Thoracic aorta (tissue), 2 donors: ENCODE data around the gene BCR. TPM values are rescaled to one million over a fixed set of nuclear protein-coding genes. Genes with fewer than 3 reads are reported as not detected.
"Not testable (repeated sequence)": the region's sequence is repeated elsewhere in the genome, so short reads cannot be mapped to it uniquely, and the experiment has no call there.

ENCODE experiments used
- ATAC-seq: fragments of 150-250 bp; one replicate; pipeline ENCODE4 v1.8.0; 2017; ENCODE audit warnings: low read depth; ENCODE audit not compliant: insufficient number of reproducible peaks, low FRiP score
- DNase-seq: peaks from one replicate; pipeline ENCODE4 v3.0.0-alpha.2; 2020; ENCODE audit warnings: low spot score
- H3K27ac ChIP-seq, 2 donors: fragments of 200-600 bp; sonication (generic); 1 replicate in 1 of 2; 2 replicates in 1 of 2; pipeline ENCODE4 v1.5.1; 2016; ENCODE audit warnings: mild to moderate bottlenecking in 2 of 2, moderate library complexity in 2 of 2
- H3K27me3 ChIP-seq: fragments of 200-600 bp; sonication (generic); replicated peaks from 2 replicates; pipeline ENCODE4 v1.6.0; 2016; ENCODE audit warnings: mild to moderate bottlenecking; ENCODE audit not compliant: insufficient read depth
- H3K36me3 ChIP-seq: fragments of 200-600 bp; sonication (generic); one replicate; pipeline ENCODE4 v1.5.1; 2016
- H3K4me1 ChIP-seq, 2 donors: fragments of 200-600 bp; sonication (generic); 1 replicate in 1 of 2; 2 replicates in 1 of 2; pipeline versions ENCODE4 v1.5.1 to v1.6.0; 2016; ENCODE audit warnings: low read depth in 2 of 2, mild to moderate bottlenecking in 1 of 2; ENCODE audit not compliant: control insufficient read depth in 1 of 2
- H3K4me3 ChIP-seq: fragments of 200-600 bp; sonication (generic); 2 replicates; pipeline ENCODE4 v1.5.1; 2016; ENCODE audit warnings: mild to moderate bottlenecking
- H3K9me3 ChIP-seq: fragments of 200-600 bp; sonication (generic); 2 replicates; pipeline ENCODE4 v1.5.1; 2016
- total RNA-seq, 2 donors: library from RNA; depleted of rRNA; stranded (reverse); fragments of >200 nt; gene quantifications; one replicate each; pipeline versions ENCODE4 v1.1.0 to v1.2.3, GENCODE V29; 2016
- TF ChIP-seq, protein P1 (sequence below): fragments of 200-600 bp; sonication (generic); IDR thresholded peaks from one replicate; pipeline ENCODE4 v1.5.1; 2019; ENCODE audit warnings: antibody characterized with exemption

Gene BCR
- total RNA-seq, 2 donors from 2014 or later = 73.2 to 232 TPM

DNA sequence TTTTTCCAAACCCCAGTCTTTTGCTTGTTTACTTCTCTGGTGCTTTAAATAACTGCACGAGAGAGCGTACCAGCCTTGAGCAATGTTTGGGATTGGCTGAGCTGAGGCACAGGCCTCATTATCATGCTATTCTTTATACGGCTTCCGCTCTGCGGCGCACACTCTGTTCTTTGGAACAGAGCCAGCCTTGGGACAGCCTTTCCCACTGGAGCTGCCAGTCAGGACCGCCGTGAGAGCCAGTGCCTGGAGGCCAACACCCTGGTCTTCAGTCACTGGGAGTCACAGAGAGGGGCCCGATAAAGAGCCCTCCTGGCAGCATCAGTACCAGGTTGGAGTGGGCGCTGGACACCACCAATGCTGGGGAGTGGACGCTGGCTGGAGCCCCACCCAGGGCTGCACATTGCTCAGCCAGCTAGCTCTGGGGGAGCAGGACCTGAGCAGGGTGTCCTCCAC, 125.6 kb downstream of the BCR start:
- H3K27ac ChIP-seq = peak overlapping the region; percentile 82 to 91
- H3K27me3 ChIP-seq = no peaks in the 10 kb centered on the region
- TF ChIP-seq, protein P1, sequence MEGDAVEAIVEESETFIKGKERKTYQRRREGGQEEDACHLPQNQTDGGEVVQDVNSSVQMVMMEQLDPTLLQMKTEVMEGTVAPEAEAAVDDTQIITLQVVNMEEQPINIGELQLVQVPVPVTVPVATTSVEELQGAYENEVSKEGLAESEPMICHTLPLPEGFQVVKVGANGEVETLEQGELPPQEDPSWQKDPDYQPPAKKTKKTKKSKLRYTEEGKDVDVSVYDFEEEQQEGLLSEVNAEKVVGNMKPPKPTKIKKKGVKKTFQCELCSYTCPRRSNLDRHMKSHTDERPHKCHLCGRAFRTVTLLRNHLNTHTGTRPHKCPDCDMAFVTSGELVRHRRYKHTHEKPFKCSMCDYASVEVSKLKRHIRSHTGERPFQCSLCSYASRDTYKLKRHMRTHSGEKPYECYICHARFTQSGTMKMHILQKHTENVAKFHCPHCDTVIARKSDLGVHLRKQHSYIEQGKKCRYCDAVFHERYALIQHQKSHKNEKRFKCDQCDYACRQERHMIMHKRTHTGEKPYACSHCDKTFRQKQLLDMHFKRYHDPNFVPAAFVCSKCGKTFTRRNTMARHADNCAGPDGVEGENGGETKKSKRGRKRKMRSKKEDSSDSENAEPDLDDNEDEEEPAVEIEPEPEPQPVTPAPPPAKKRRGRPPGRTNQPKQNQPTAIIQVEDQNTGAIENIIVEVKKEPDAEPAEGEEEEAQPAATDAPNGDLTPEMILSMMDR = no peak
- H3K9me3 ChIP-seq = no peaks in the 10 kb centered on the region
- H3K4me1 ChIP-seq = peaks cover 17 to 29% of the 10 kb centered on the region in 2 donors
- peak overlapping the region; percentile 31 for H3K4me3 ChIP-seq
- ATAC-seq (peak; percentile 88), DNase-seq (peak; percentile 43)
- H3K36me3 ChIP-seq = peaks cover 6% of the 10 kb centered on the region

DNA sequence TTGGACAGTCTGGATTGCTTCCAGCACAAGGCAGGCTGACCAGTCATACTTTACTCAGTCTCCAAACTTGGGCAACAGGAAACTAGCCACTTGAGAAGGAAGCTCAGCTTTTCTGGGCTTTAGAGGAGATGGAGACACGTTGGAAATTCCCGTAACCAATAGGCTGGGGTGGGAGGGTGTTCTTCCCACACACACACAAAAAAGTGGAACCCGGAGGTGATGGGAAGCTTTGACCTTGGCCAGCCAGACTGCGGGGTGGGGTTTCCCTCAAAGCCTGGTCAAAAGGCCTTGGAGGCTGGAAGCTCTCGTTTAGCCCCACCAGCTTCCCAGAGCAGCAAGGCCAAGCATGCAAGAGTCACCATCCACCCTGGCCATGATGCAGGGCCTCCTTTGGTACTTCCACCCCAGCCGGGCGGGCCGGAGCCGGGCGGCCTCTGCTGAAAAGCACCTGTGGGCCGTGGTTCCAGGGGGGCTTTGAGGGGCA, 126.2 kb downstream of the BCR start:
- ATAC-seq (no peak), DNase-seq (no peak)
- peaks cover 17 to 29% of the 10 kb centered on the region in 2 donors for H3K4me1 ChIP-seq
- TF ChIP-seq, protein P1 = no peak
- peaks cover 7% of the 10 kb centered on the region for H3K36me3 ChIP-seq
- no peaks in the 10 kb centered on the region for H3K27me3 ChIP-seq
- H3K4me3 ChIP-seq = peak overlapping the region; percentile 30
- peak overlapping the region; percentile 82 to 91 for H3K27ac ChIP-seq
- H3K9me3 ChIP-seq = no peaks in the 10 kb centered on the region

DNA sequence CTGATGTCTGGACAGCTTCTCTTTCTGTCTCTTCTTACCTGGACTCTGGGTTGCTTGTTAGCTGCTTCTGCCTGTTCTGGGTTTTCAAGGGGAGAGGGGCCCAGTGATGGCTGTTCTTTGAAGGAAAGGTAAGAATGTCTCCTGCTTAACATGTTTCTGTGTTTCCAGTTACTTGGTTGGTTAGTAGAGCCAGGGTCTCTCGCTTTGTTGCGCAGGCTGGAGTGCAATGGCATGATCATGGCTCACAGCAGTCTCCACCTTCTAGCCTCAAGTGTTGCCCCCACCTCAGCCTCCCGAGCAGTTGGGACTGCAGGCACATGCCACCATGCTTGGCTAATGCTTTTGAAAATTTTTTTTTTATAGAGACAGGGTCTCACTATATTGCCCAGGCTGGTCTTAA, 126.6 kb downstream of the BCR start:
- no peak for DNase-seq
- Histone ChIP-seq H3K9me3 (no peaks in the 10 kb centered on the region), H3K27ac (peak overlapping the region; percentile 82 to 91), H3K27me3 (no peaks in the 10 kb centered on the region), H3K4me3 (no peak overlapping the region), H3K36me3 (peaks cover 11% of the 10 kb centered on the region), H3K4me1 (peaks cover 17 to 29% of the 10 kb centered on the region in 2 donors)
- TF ChIP-seq, protein P1 = no peak
- no peak for ATAC-seq

DNA sequence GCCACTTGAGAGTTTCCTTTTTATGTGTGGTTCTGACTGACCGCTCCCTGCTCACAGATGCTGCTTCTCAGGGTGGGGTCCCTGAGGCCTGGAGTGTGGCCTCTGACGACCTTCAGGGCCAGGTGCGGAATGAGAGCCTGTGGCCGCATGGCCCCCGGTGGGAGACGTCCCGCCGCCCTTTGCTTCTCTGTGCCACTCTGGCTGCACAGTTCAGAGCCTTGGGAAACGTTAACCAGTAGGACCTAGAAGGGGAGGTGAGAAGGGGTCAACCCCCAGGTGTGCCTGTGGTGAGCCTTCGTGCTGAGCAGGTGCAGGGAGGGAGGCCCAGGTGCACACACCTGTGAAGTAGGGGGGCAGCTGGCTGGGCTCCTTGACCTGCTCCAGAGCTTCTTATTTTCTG, 127.2 kb downstream of the BCR start:
- not testable (repeated sequence) for ATAC-seq, DNase-seq, H3K27me3 ChIP-seq, H3K4me3 ChIP-seq, H3K27ac ChIP-seq, H3K9me3 ChIP-seq
- H3K36me3 ChIP-seq = peaks cover 11% of the 10 kb centered on the region
- H3K4me1 ChIP-seq = peaks cover 17 to 29% of the 10 kb centered on the region in 2 donors

DNA sequence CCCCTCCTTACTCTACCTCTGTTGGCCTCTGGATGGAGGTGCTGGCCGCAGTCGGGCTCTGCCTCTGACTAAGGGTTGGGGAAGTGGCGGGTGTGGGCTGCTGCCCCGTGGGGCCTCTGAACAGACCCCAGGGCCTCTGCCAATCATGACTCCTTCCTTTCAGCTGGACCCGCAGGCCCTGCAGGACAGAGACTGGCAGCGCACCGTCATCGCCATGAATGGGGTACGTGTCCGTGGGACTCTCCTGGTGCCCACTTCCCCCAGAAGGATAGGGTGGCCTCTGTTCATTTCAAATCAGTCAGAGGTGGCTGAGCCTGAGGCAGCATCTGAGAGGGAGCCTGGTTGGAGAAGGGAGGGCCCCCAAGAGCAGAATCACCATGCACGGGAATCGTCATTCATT, 129.0 kb downstream of the BCR start:
- H3K9me3 ChIP-seq, H3K27me3 ChIP-seq, ATAC-seq, H3K4me3 ChIP-seq, DNase-seq, H3K27ac ChIP-seq: not testable (repeated sequence)
- Histone ChIP-seq H3K4me1 (peaks cover 17 to 29% of the 10 kb centered on the region in 2 donors), H3K36me3 (peaks cover 16% of the 10 kb centered on the region)

DNA sequence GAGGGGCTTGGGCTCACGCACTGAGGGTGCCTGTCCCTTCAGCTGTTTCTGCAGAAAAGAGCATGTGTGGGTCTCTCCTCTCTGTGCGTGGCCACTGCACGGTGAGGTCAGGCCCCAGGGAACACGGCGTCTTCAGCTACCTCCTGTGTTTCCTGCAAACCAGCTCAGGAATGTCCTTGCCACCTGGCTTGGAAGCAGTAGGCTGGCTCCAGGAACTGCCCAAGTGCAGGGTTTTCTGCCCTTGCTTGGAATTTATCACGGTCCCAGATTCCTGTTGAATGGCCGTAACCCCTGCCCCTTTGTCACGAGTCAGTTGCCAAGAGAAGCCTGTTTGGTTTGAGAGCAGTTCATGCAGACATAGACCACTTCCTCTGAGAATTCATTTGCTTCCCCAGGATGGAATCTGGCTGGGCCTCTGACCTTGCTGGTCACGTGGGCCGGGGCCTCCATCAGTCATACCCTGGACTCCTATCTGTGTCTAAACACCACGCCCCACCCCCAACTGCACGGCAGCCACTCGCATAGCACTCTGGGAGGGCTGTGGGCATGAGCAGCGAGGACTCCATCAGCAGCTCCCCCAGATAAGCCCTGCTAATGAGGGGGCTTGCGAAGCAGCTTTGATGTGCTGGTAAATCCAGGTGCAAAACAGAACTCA, 130.3 kb downstream of the BCR start:
- H3K9me3 ChIP-seq, ATAC-seq, H3K27ac ChIP-seq, DNase-seq, H3K27me3 ChIP-seq, H3K4me3 ChIP-seq: not testable (repeated sequence)
- H3K36me3 ChIP-seq = peaks cover 24% of the 10 kb centered on the region
- peaks cover 10 to 15% of the 10 kb centered on the region in 2 donors for H3K4me1 ChIP-seq

DNA sequence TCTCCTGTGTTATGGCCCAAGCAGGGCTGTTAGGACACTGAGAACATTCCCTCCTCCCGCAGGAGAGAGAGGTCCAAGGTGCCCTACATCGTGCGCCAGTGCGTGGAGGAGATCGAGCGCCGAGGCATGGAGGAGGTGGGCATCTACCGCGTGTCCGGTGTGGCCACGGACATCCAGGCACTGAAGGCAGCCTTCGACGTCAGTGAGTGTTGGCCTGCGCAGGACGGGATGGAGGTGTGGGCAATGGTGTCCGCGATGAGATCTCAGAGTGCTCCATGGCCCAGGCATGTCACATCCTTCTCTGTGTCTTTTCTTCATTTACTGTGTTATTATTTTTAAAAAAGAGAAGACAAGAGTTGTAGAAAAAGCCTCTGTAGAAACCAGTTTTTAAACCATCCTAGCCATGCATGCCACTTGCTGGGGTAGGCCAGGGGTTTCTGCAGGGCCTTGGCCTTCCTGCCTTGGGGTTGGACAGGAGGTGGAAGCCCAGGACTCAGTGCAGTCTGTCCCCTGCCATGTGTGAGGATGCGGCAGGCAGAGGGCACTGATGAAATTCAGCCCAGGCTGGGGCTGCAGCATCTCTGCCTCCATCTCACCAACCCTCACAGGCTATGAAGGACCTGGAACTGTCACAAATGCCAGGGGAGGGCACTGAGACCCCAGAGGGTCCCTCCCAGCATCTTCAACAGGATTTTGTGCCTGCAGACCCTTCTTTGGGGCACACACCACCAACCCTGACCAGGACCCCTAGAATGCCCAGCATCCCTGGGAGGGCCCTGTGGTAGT, 131.5 kb downstream of the BCR start:
- not testable (repeated sequence) for H3K9me3 ChIP-seq, H3K27me3 ChIP-seq, ATAC-seq, H3K27ac ChIP-seq, H3K4me3 ChIP-seq, H3K4me1 ChIP-seq, DNase-seq
- H3K36me3 ChIP-seq = peaks cover 24% of the 10 kb centered on the region
